Skin of body (tissue), 2 donors: ENCODE data around the gene KCNN2. TPM values are rescaled to one million over a fixed set of nuclear protein-coding genes. Genes with fewer than 3 reads are reported as not detected.

ENCODE experiments used
- DNase-seq: peaks from one replicate; lab custom pipeline; 2025; lab: John Stamatoyannopoulos, UW
- total RNA-seq: library from RNA; depleted of rRNA; stranded (reverse); fragments of >200 nt; gene quantifications from one replicate; pipeline ENCODE4 v1.2.3, GENCODE V29; 2014

The KCNN2 gene
- 3.5 TPM for total RNA-seq

DNA sequence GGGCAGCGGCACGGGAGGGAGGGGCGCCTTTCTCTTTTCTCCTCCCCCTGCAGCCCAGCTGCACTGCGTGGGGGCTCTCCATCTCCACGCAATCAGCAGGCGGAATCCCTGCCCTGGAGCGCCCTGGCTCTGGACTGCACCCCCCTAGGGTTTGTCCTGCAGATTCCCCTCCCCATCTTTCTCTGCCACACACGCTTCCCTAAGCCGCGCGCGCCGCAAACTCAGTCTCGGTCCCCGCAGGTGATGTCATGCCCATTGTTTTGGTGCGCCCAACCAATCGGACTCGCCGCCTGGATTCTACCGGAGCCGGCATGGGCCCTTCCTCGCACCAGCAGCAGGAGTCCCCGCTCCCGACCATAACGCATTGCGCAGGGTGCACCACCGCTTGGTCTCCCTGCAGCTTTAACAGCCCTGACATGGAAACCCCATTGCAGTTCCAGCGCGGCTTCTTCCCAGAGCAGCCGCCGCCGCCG is at the start of gene KCNN2:
Gene KCNN2 (plus strand): TSS at position 347 of the 473 bp plus-strand sequence. CDS start 70 bp downstream, at position 417.
- peak; percentile 76 for DNase-seq

DNA sequence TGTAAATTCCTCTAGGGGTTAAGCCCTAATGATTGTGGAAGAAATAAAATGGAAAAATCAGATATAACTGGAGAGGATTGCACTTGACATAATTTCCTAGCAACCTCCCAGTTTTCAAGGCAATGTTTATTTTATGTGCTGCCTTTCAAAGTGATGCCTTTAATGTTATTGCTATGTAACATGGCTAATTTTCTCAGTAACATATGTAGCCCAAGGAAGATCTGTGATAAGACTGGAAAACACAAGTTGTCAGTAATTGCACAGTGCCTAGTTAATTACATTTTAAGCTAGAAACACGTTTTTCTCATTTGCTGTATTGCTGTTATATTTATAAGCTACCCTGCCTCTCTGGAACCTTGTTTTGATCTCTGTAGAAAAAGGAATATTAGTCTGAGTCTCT is 49.2 kb upstream of the KCNN2 start:
- DNase-seq: no peak

GRCh38 chr5:114314061-114314460 is 47.8 kb upstream of the KCNN2 start:
- no peak for DNase-seq

GRCh38 chr5:114316167-114316566 is 45.7 kb upstream of the KCNN2 start:
- DNase-seq: no peak

GRCh38 chr5:114317751-114318150 is 44.1 kb upstream of the KCNN2 start:
- DNase-seq: no peak

- DNase-seq: no peak
These were observed 42.6 kb upstream of the KCNN2 start for GRCh38 chr5:114319236-114319635.

GRCh38 chr5:114319821-114320220 is 42.0 kb upstream of the KCNN2 start:
- no peak for DNase-seq

- DNase-seq: no peak
These were observed 37.6 kb upstream of the KCNN2 start for GRCh38 chr5:114324282-114324681.

DNA sequence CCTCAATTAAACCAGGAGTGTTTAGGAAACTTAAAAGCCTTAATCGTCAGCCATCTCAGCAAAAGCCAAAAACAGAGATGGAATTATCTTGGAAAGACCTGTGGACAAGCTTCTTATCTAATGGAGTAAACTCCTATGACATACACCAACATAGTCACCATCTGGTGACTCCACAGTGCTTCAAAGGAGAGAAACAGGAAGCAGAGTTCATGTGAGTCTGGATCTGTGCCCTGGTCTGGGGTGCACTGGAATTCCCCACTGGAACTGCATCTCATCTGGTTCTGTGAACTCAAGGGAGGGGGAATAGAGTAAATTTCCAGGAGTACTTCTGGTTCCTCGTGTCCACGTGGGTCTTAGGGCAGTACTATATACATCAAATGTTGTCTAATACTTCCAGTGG is 36.3 kb upstream of the KCNN2 start:
- DNase-seq: peak; percentile 27

- no peak for DNase-seq
These were observed 34.4 kb upstream of the KCNN2 start for GRCh38 chr5:114327474-114327873.

GRCh38 chr5:114327987-114328386 is 33.9 kb upstream of the KCNN2 start:
- no peak for DNase-seq

DNA sequence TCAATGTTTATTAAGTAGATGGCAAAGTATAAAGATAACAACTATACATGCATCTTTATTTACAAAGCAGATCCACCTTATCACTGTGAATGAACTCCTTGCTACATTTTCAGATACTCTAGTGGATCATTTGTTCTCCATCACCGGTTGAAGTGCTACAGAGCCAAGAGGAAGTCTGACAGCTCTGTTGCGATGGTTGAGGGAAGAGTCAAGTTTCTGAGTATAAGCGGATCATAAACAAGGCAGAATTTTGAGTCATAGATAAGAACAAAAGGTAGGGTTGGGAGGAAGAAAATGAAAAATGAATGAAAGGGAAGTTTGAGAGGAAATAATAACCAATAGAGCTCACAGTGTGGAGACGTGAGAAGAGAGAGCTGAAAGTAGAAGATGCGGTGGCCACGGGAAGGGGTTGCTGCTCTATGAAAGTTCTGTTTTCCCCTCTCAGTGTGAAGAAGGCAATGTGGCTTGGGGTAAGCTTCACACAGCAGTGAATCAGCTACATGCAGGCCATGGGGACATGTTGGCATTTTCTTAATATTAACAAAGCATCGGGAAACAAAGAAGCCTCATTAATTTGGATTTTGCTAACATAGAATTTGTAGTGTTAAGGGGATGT is 30.8 kb upstream of the KCNN2 start:
- no peak for DNase-seq

DNA sequence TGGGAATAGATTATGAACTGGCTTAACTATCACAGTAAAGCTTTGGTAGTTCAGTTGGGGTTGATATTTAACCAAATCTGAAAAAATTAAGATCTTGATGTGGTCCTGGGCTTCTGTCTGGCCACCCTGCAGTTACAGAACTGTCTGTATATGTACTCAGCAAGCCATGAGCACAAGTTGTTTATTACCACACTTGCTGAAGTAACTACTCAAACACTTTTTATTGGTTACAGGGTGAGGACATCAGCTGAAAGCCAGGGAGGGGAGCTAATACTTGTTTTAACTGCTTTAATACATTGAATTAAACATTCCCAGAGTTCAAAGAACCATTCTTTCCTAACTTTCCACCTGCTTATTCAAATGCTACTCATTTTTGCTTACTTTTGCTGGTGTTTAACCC is 29.4 kb upstream of the KCNN2 start:
- DNase-seq: no peak

GRCh38 chr5:114332925-114333324 is 28.9 kb upstream of the KCNN2 start:
- DNase-seq: no peak

DNA sequence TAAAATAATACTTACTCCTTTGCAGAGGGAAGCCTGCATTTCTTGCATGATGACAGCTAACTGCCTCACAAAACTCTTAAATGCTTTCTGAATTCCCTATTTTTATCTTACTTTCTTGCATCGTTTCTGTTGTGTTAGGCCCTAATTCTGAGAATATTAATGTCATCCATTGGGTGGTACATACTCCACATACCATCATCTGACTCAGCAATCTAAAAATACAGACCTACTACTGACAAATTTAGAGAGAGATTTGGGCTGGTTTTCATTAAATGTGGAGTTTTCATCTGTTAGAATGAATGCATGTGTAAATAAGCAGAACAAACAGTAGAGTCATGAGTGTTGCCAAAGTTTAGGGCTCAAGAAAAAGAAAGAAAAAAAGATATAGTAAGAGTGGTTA is 26.5 kb upstream of the KCNN2 start:
- peak; percentile 50 for DNase-seq

GRCh38 chr5:114339108-114339507 is 22.8 kb upstream of the KCNN2 start:
- DNase-seq: no peak

GRCh38 chr5:114346181-114346580 is 15.7 kb upstream of the KCNN2 start:
- peak; percentile 37 for DNase-seq

- no peak for DNase-seq
These were observed 6.6 kb upstream of the KCNN2 start for GRCh38 chr5:114355086-114355830.

DNA sequence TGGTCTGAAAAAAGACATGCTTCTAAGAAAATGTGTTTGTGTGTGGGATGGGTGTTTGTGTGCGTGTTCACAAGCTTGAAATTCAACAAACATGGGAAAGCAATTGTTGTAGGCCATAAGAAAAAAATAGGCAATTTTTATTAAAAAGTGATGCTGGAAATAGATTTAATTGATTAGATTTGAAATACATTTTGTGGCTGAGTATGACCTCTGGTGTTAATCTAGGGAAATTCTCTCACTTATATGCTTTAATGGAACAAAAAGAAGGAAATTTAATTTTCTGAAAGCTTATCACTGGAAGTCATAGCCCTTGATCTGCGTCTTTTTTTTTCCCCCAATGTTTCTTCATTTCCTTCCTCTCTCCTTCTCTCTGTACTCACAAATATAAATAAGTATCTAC is 3.5 kb upstream of the KCNN2 start:
- DNase-seq: no peak

DNA sequence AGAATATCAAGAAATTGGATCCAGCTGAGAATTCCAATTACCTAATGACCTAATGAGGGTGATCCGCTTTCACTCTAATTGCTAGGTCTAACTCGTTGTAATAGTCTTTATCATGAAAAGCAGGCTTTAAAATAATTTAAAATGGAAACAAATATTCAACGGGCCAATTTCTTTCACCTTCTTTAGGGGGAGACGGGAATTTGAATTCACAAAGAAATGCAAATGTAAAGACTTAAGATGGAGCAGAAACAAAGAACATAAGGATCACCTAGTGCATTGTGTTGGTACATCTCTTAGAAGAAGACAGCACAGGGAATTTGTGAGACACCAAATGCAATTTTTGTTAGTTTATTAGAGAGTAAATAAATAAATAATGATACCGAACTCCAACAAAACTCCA is 1.5 kb upstream of the KCNN2 start:
- DNase-seq: no peak

- peak; percentile 45 for DNase-seq
These were observed 800 bp upstream of the KCNN2 start for GRCh38 chr5:114360816-114361723.
